Thoracic aorta (tissue), 2 donors: Measurements from ENCODE around the gene RSF1. TPM values are rescaled to one million over a fixed set of nuclear protein-coding genes. Genes with fewer than 3 reads are reported as not detected.

Experiments used
- ATAC-seq: fragments of 150-250 bp; one replicate; pipeline ENCODE4 v1.8.0; 2017; ENCODE audit warnings: low read depth; ENCODE audit not compliant: insufficient number of reproducible peaks, low FRiP score
- DNase-seq: peaks from one replicate; pipeline ENCODE4 v3.0.0-alpha.2; 2020; ENCODE audit warnings: low spot score
- H3K27ac ChIP-seq, 2 donors: fragments of 200-600 bp; sonication (generic); 1 replicate in 1 of 2; 2 replicates in 1 of 2; pipeline ENCODE4 v1.5.1; 2016; ENCODE audit warnings: mild to moderate bottlenecking in 2 of 2, moderate library complexity in 2 of 2
- H3K27me3 ChIP-seq: fragments of 200-600 bp; sonication (generic); replicated peaks from 2 replicates; pipeline ENCODE4 v1.6.0; 2016; ENCODE audit warnings: mild to moderate bottlenecking; ENCODE audit not compliant: insufficient read depth
- H3K36me3 ChIP-seq: fragments of 200-600 bp; sonication (generic); one replicate; pipeline ENCODE4 v1.5.1; 2016
- H3K4me1 ChIP-seq, 2 donors: fragments of 200-600 bp; sonication (generic); 1 replicate in 1 of 2; 2 replicates in 1 of 2; pipeline versions ENCODE4 v1.5.1 to v1.6.0; 2016; ENCODE audit warnings: low read depth in 2 of 2, mild to moderate bottlenecking in 1 of 2; ENCODE audit not compliant: control insufficient read depth in 1 of 2
- H3K4me3 ChIP-seq: fragments of 200-600 bp; sonication (generic); 2 replicates; pipeline ENCODE4 v1.5.1; 2016; ENCODE audit warnings: mild to moderate bottlenecking
- H3K9me3 ChIP-seq: fragments of 200-600 bp; sonication (generic); 2 replicates; pipeline ENCODE4 v1.5.1; 2016
- total RNA-seq, 2 donors: library from RNA; depleted of rRNA; stranded (reverse); fragments of >200 nt; gene quantifications; one replicate each; pipeline versions ENCODE4 v1.1.0 to v1.2.3, GENCODE V29; 2016
- TF ChIP-seq, protein P1 (sequence below): fragments of 200-600 bp; sonication (generic); IDR thresholded peaks from one replicate; pipeline ENCODE4 v1.5.1; 2019; ENCODE audit warnings: antibody characterized with exemption

Gene RSF1
- total RNA-seq, 2 donors from 2014 or later = 86.6 to 107 TPM

DNA sequence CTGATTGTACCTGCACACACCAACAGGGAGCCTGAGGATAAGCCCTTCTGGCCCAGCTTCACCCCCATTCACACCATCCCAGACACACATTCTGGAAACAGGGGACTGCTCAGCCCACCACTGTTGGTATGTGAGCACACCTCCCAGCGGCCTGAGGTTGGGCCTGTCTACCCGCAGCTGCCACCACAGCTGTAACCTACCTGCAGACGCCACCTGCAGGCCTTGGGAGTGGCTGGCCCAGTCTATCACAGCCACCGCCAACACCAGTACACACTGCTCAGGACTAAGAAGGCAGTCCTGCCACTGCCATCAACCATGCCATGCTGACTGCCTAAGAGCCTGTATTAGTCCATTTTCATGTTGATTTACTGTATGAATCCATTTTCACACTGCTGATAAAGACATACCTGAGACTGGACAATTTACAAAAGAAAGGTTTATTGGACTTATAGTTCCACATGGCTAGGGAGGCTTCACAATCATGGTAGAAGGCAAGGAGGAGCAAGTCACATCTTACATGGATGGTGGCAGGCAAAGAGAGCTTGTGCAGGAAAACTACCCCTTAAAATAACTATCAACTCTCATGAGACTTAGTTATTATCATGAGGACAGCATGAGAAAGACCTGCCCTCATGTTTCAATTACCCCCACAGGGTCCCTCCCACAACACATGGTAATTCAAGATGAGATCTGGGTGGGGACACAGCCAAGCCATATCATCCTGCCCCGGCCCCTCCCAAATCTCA is 30.6 kb downstream of the RSF1 start:
- Histone ChIP-seq H3K36me3 (no peaks in the 10 kb centered on the region), H3K4me1 (peaks cover 5 to 9% of the 10 kb centered on the region in 2 donors), H3K27me3 (no peaks in the 10 kb centered on the region), H3K27ac (no peak overlapping the region), H3K9me3 (no peaks in the 10 kb centered on the region), H3K4me3 (no peak overlapping the region)
- ATAC-seq (no peak), DNase-seq (no peak)
- TF ChIP-seq, protein P1, sequence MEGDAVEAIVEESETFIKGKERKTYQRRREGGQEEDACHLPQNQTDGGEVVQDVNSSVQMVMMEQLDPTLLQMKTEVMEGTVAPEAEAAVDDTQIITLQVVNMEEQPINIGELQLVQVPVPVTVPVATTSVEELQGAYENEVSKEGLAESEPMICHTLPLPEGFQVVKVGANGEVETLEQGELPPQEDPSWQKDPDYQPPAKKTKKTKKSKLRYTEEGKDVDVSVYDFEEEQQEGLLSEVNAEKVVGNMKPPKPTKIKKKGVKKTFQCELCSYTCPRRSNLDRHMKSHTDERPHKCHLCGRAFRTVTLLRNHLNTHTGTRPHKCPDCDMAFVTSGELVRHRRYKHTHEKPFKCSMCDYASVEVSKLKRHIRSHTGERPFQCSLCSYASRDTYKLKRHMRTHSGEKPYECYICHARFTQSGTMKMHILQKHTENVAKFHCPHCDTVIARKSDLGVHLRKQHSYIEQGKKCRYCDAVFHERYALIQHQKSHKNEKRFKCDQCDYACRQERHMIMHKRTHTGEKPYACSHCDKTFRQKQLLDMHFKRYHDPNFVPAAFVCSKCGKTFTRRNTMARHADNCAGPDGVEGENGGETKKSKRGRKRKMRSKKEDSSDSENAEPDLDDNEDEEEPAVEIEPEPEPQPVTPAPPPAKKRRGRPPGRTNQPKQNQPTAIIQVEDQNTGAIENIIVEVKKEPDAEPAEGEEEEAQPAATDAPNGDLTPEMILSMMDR = no peak

GRCh38 chr11:77789061-77789730 is 31.3 kb downstream of the RSF1 start:
- no peak for DNase-seq
- Histone ChIP-seq H3K4me3 (no peak overlapping the region), H3K4me1 (peaks cover 5 to 8% of the 10 kb centered on the region in 2 donors), H3K27me3 (no peaks in the 10 kb centered on the region), H3K36me3 (no peaks in the 10 kb centered on the region), H3K27ac (peak overlapping the region in 1 of 2 donors; percentile 11), H3K9me3 (no peaks in the 10 kb centered on the region)
- TF ChIP-seq, protein P1 = no peak
- no peak for ATAC-seq

DNA sequence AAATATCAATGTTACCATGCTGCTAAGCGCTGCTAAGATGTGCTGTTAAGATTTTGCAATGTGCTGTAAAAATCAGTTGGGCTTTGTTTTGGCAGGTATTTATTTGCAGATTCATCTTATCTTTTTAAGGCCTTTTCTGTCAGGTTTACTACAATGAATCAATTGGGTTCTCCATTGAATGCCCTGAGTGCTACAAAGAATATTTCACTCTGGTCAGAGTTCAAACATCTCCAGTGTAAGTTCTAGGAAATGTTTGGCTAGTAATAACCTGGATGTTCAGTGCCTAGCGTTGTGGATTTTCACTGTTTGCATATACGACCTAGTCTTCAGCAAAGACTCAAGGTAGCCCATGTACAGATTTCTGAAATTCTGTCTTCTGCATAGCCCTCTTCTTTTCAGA is 36.0 kb downstream of the RSF1 start:
- no peak for ATAC-seq
- TF ChIP-seq, protein P1 = no peak
- Histone ChIP-seq H3K36me3 (no peaks in the 10 kb centered on the region), H3K27ac (no peak overlapping the region), H3K9me3 (no peaks in the 10 kb centered on the region), H3K27me3 (no peaks in the 10 kb centered on the region), H3K4me3 (no peak overlapping the region), H3K4me1 (peaks cover 8% of the 10 kb centered on the region in 2 donors)
- DNase-seq = no peak

GRCh38 chr11:77783025-77783424 is 37.5 kb downstream of the RSF1 start:
- ATAC-seq = no peak

GRCh38 chr11:77779935-77780334 is 40.6 kb downstream of the RSF1 start:
- Histone ChIP-seq H3K27me3 (no peaks in the 10 kb centered on the region), H3K27ac (no peak overlapping the region), H3K4me1 (peaks cover 0 to 2% of the 10 kb centered on the region in 2 donors), H3K36me3 (no peaks in the 10 kb centered on the region), H3K9me3 (no peaks in the 10 kb centered on the region), H3K4me3 (no peak overlapping the region)
- TF ChIP-seq, protein P1 = no peak
- no peak for ATAC-seq
- DNase-seq = no peak

More at GRCh38 chr11:77783025-77783424, 37.5 kb downstream of the RSF1 start:
- Histone ChIP-seq H3K36me3 (no peaks in the 10 kb centered on the region), H3K4me1 (peaks cover 0 to 2% of the 10 kb centered on the region in 2 donors), H3K4me3 (no peak overlapping the region), H3K27ac (no peak overlapping the region), H3K9me3 (no peaks in the 10 kb centered on the region), H3K27me3 (no peaks in the 10 kb centered on the region)
- TF ChIP-seq, protein P1 = no peak
- DNase-seq = no peak
